ENCODE measurements around the gene EVI2B. TPM values are rescaled to one million over a fixed set of nuclear protein-coding genes. Genes with fewer than 3 reads are reported as not detected.

Gene EVI2B
- total RNA-seq, 1 experiment from 2014 or later, result 0.20 TPM

DNA sequence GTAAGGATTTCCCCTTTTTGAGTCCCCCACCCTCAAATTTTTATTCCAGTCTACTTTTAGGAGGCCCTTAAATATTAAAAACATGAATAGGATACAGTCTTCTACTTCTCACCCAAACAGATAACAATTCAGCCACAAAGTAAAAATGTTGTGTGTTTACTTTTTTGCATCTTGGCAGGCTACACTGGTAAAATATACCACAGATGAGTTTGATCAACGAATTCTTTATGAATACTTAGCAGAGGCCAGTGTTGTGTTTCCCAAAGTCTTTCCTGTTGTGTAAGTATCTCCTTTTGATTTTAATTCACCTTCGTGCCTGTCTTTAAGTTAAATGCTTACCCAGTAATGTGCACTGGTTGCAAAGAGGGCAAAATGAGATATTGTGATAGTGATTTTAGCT lies 43.2 kb upstream of the EVI2B start (continued):
- no peak for TF ChIP-seq CTCF (IDR thresholded peaks at IDR 0.05 in 2 of 3, conservative IDR thresholded peaks at IDR 0.05 in 1 of 3; ENCODE audit: borderline replicate concordance in 1 of 3, insufficient read depth in 1 of 3, low read depth in 2 of 3, low read length in 2 of 3)
- TF ChIP-seq ZFX (IDR thresholded peaks at IDR 0.05), result no peak
- no peak for TF ChIP-seq EZH2phosphoT487 (IDR thresholded peaks at IDR 0.05; ENCODE audit: borderline replicate concordance)

DNA sequence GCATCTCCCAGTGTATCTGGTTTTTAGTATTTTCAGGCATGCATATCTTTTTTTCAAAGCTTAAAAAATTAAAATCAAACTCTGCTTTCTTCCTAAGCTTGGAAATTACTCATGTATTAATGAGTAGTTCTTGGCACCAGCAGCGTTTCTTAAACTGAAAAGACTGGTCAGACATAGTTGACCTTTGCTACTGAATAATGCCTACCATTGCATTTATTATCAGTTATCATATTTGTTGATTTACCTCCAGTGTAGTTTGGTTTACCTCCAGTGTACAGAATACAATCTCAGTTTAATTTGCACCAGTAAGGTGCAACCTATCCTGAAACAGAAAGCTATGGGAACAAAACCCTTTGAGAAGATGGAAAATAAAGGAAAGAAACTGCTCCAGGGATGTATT lies 42.1 kb upstream of the EVI2B start:
- ChIA-PET RAD21 (ENCODE audit: low non-redundant PET in 1 of 2, low total read pairs in 2 of 2, uncharacterized antibody in 2 of 2, unreplicated experiment in 2 of 2) (no interaction called here), POLR2A (no interaction called here), CTCF (no interaction called here)
- no peak for TF ChIP-seq CTCF (IDR thresholded peaks at IDR 0.05 in 2 of 3, conservative IDR thresholded peaks at IDR 0.05 in 1 of 3; ENCODE audit: borderline replicate concordance in 1 of 3, insufficient read depth in 1 of 3, low read depth in 2 of 3, low read length in 2 of 3)
- no peak for TF ChIP-seq ZFX (IDR thresholded peaks at IDR 0.05)
- TF ChIP-seq REST (IDR thresholded peaks at IDR 0.05; ENCODE audit: low read depth), result no peak
- TF ChIP-seq FOSL1 (IDR thresholded peaks at IDR 0.05; ENCODE audit: low read depth), result no peak
- TF ChIP-seq CEBPB (IDR thresholded peaks at IDR 0.05; ENCODE audit: low read depth), result no peak
- no peak for TF ChIP-seq POLR2AphosphoS5 (IDR thresholded peaks at IDR 0.05; ENCODE audit: low read depth, low read length)
- TF ChIP-seq SIN3A (IDR thresholded peaks at IDR 0.05; ENCODE audit: low read depth), result no peak
- no peak for TF ChIP-seq ATF3 (IDR thresholded peaks at IDR 0.05)
- TF ChIP-seq MAX (IDR thresholded peaks at IDR 0.05), result no peak
- no peak overlapping the region for H3K27ac ChIP-seq (ENCODE audit: low read depth, low read length)
- H3K4me3 ChIP-seq (replicated peaks in 1 of 2; ENCODE audit: low read depth in 1 of 2, low read length in 2 of 2), result no peak overlapping the region
- no peak overlapping the region for H2AFZ ChIP-seq (ENCODE audit: low read depth, low read length, poor library complexity, severe bottlenecking)
- no peak for ATAC-seq
- BruUV-seq (replicated peaks), result no TSS peak
- H3K9ac ChIP-seq (ENCODE audit: low read length), result no peak overlapping the region
- no peaks in the 10 kb centered on the region for H4K20me1 ChIP-seq (ENCODE audit: insufficient read depth)
- no peak for DNase-seq (ENCODE audit: low read depth, low spot score)
- intact Hi-C loops (cut with micrococcal nuclease), result no loop called here
- no peaks in the 10 kb centered on the region for H3K4me1 ChIP-seq (ENCODE audit: control insufficient read depth in 1 of 2, insufficient read depth in 2 of 2, low read length in 2 of 2)
- H3K27me3 ChIP-seq (ENCODE audit: insufficient read depth, low read length), result no peaks in the 10 kb centered on the region
- H3K36me3 ChIP-seq (ENCODE audit: control insufficient read depth in 1 of 2, insufficient read depth in 2 of 2, low read length in 2 of 2), result peaks cover 22 to 24% of the 10 kb centered on the region in 2 experiments; a peak in 3 of 4 replicates
- no peaks in the 10 kb centered on the region for H3K9me3 ChIP-seq (ENCODE audit: control insufficient read depth in 1 of 2, insufficient read depth in 1 of 2, low read depth in 1 of 2, low read length in 2 of 2)
- H3K79me2 ChIP-seq (ENCODE audit: insufficient read depth, low read length), result no peaks in the 10 kb centered on the region
- H3K9me2 ChIP-seq (ENCODE audit: insufficient read depth), result no peaks in the 10 kb centered on the region
- no peak overlapping the region for H3K4me2 ChIP-seq (ENCODE audit: low read length)
